GM12878 (cell line): ENCODE data around the gene PGA4. TPM values are rescaled to one million over a fixed set of nuclear protein-coding genes. Genes with fewer than 3 reads are reported as not detected.

ENCODE experiments used
- ATAC-seq: fragments of 200-7000 bp; cut with Tn5 transposase; 3 replicates; pipeline ENCODE4 v1.9.1; 2020; ENCODE audit warnings: mild to moderate bottlenecking, moderate library complexity
- BruUV-seq: library from RNA; stranded (reverse); fragments of 400-500 nt; replicated peaks from 2 replicates; lab custom pipeline; 2021; lab: Mats Ljungman, UMichigan
- CTCF ChIA-PET: fragments of 300-600 bp; sonication (Branson Sonifier 250); formaldehyde crosslinking; extraction: SDS; loops from one replicate; lab custom pipeline; 2021; ENCODE audit warnings: inconsistent platforms; lab: Yijun Ruan, JAX
- POLR2A ChIA-PET: fragments of 350-600 bp; formaldehyde crosslinking; extraction: SDS; loops from one replicate; lab custom pipeline; 2021; ENCODE audit warnings: inconsistent platforms; lab: Charles Lee
- RAD21 ChIA-PET: fragments of 300-600 bp; sonication (Branson Sonifier 250); formaldehyde crosslinking; loops from one replicate; lab custom pipeline; 2023; ENCODE audit warnings: antibody characterized with exemption; ENCODE audit not compliant: unreplicated experiment; lab: Charles Lee
- SMC1A ChIA-PET: fragments of 300-600 bp; sonication (Branson Sonifier 250); formaldehyde crosslinking; loops from one replicate; lab custom pipeline; 2023; ENCODE audit not compliant: unreplicated experiment, uncharacterized antibody; lab: Charles Lee
- DNase-seq: peaks from one replicate; pipeline ENCODE4 v3.0.0-alpha.2; 2011; ENCODE audit warnings: low read depth, low spot score
- FAIRE-seq: peaks from 3 replicates; lab custom pipeline; 2011; peaks lifted over from hg19 to GRCh38; lab: Jason Lieb, UNC
- H2AFZ ChIP-seq: 2 replicates; pipeline ENCODE4 v1.6.0; 2011; ENCODE audit warnings: low read depth, low read length, control low read depth; ENCODE audit not compliant: control insufficient read depth
- H3K27ac ChIP-seq: 2 replicates; pipeline ENCODE4 v1.5.1; 2011; ENCODE audit warnings: control low read depth; ENCODE audit not compliant: control insufficient read depth, insufficient read depth
- H3K27me3 ChIP-seq, 2 experiments: replicated peaks in 1 of 2; 2 replicates each; pipeline versions ENCODE4 v1.6.0 to v1.6.1; 2011; ENCODE audit warnings: low read length in 1 of 2; ENCODE audit not compliant: control insufficient read depth in 2 of 2, insufficient read depth in 2 of 2
- H3K36me3 ChIP-seq, 2 experiments: 2 replicates each; pipeline ENCODE4 v1.5.1; 2011; ENCODE audit warnings: low read length in 1 of 2; ENCODE audit not compliant: control insufficient read depth in 2 of 2, insufficient read depth in 2 of 2
- H3K4me1 ChIP-seq: 2 replicates; pipeline ENCODE4 v1.6.1; 2011; ENCODE audit warnings: mild to moderate bottlenecking, low read length, moderate library complexity, mixed read lengths; ENCODE audit not compliant: control insufficient read depth, insufficient read depth
- H3K4me2 ChIP-seq: 2 replicates; pipeline ENCODE4 v1.6.0; 2011; ENCODE audit warnings: control low read depth; ENCODE audit not compliant: control insufficient read depth, insufficient read depth
- H3K4me3 ChIP-seq: fragments of 200-600 bp; sonication (generic); 2 replicates; pipeline ENCODE4 v1.5.1; 2016
- H3K79me2 ChIP-seq: 2 replicates; pipeline ENCODE4 v1.6.0; 2011; ENCODE audit warnings: low read length; ENCODE audit not compliant: control insufficient read depth, insufficient read depth
- H3K9ac ChIP-seq: 2 replicates; pipeline ENCODE4 v1.8.0; 2011; ENCODE audit warnings: low read length, control low read depth, mixed read lengths; ENCODE audit not compliant: control insufficient read depth, insufficient read depth
- H3K9me3 ChIP-seq: replicated peaks from 3 replicates; pipeline ENCODE4 v1.5.1; 2011; ENCODE audit warnings: mild to moderate bottlenecking, low read length; ENCODE audit not compliant: control insufficient read depth, insufficient read depth
- H4K20me1 ChIP-seq: 2 replicates; pipeline ENCODE4 v1.6.0; 2011; ENCODE audit not compliant: control insufficient read depth, insufficient read depth
- ATF2 ChIP-seq: IDR thresholded peaks from 2 replicates; pipeline ENCODE4 v1.6.1; 2012; ENCODE audit warnings: low read length, inconsistent platforms
- BCL11A ChIP-seq: IDR thresholded peaks from 2 replicates; pipeline ENCODE4 v1.6.1; 2011; ENCODE audit warnings: low read depth, low read length
- BRCA1 ChIP-seq: IDR thresholded peaks from 2 replicates; pipeline ENCODE4 v1.6.1; 2011; ENCODE audit warnings: low read depth, low read length, improper control_type of control experiment
- CUX1 ChIP-seq: IDR thresholded peaks from 2 replicates; pipeline ENCODE4 v1.6.1; 2012; ENCODE audit warnings: improper control_type of control experiment, low read depth, low read length; ENCODE audit not compliant: insufficient replicate concordance
- GABPA ChIP-seq: IDR thresholded peaks from 2 replicates; pipeline ENCODE4 v1.6.1; 2014; ENCODE audit warnings: antibody characterized with exemption, low read depth, mild to moderate bottlenecking, inconsistent platforms
- GATAD2B ChIP-seq: fragments of 450-650 bp; conservative IDR thresholded peaks from 2 replicates; pipeline ENCODE4 v1.6.1; 2017; ENCODE audit warnings: low read depth, mild to moderate bottlenecking, moderate library complexity
- LARP7 ChIP-seq: fragments of 450-650 bp; IDR thresholded peaks from 2 replicates; pipeline ENCODE4 v1.6.1; 2017; ENCODE audit warnings: mild to moderate bottlenecking
- MTA3 ChIP-seq: IDR thresholded peaks from 2 replicates; pipeline ENCODE4 v1.6.1; 2012; ENCODE audit warnings: low read length, inconsistent platforms, borderline replicate concordance
- NFYA ChIP-seq: IDR thresholded peaks from 2 replicates; pipeline ENCODE4 v1.6.1; 2011; ENCODE audit warnings: low read depth, mild to moderate bottlenecking, low read length, improper control_type of control experiment, borderline replicate concordance
- PML ChIP-seq: IDR thresholded peaks from 2 replicates; pipeline ENCODE4 v1.6.1; 2012; ENCODE audit warnings: low read length, inconsistent platforms
- RB1 ChIP-seq: fragments of 450-650 bp; formaldehyde crosslinking; IDR thresholded peaks from 2 replicates; pipeline ENCODE4 v1.6.1; 2017; ENCODE audit warnings: mild to moderate bottlenecking, borderline replicate concordance
- RCOR1 ChIP-seq: conservative IDR thresholded peaks from 2 replicates; pipeline ENCODE4 v1.6.1; 2012; ENCODE audit warnings: low read depth, low read length, improper control_type of control experiment
- RELA ChIP-seq: fragments of 450-650 bp; IDR thresholded peaks from 2 replicates; pipeline ENCODE4 v1.8.0; 2014; ENCODE audit warnings: borderline replicate concordance; ENCODE audit not compliant: partially characterized antibody
- SIN3A ChIP-seq: IDR thresholded peaks from 2 replicates; pipeline ENCODE4 v1.6.1; 2012; ENCODE audit warnings: low read depth, low read length, improper control_type of control experiment
- ZBED1 ChIP-seq: IDR thresholded peaks from 2 replicates; pipeline ENCODE4 v1.6.1; 2016; ENCODE audit warnings: borderline replicate concordance
- WGBS: methylation state at CpG from one replicate; pipeline ENCODE4 v1.1.6; 2016; ENCODE audit warnings: low lambda C conversion rate; ENCODE audit not compliant: insufficient replicate concordance, insufficient coverage; ENCODE audit errors: missing lambda C conversion rate; 5-methylcytosine and 5-hydroxymethylcytosine counted together
- in situ Hi-C: fragments of 300-500 bp; cut with MboI; formaldehyde crosslinking; loops from 9 replicates; pipeline ENCODE4 v1.14.3; 2018; ENCODE audit warnings: mixed read lengths
- intact Hi-C: fragments of 100-400 bp; cut with micrococcal nuclease; formaldehyde crosslinking; loops from one replicate; pipeline ENCODE4 v1.14.2; 2022; ENCODE audit not compliant: unreplicated experiment
- polyA plus RNA-seq, 11 experiments: library from polyadenylated mRNA; depleted of rRNA in 4 of 11; unstranded in 6 of 11; stranded (reverse) in 5 of 11; fragments of >200 nt; fragmentation: Nextera tagmentation in 4 of 11; fragmentation: Illumina TruSeq in 1 of 11; extraction: Ambion mirVana in 4 of 11; extraction: Trizol in 1 of 11; gene quantifications; 1 replicate in 1 of 11; 2 replicates in 10 of 11; pipeline versions ENCODE4 v1.2.1 to v1.2.3, GENCODE V29; 2011 to 2016; ENCODE audit warnings: inconsistent platforms in 2 of 11, missing spikeins in 2 of 11, low read depth in 1 of 11
- total RNA-seq, 4 experiments: library from RNA; depleted of rRNA in 3 of 4; stranded (reverse); fragments of >200 nt in 3 of 4; fragmentation: Illumina TruSeq in 1 of 4; extraction: Trizol in 1 of 4; gene quantifications; 2 replicates each; pipeline versions ENCODE4 v1.2.1 to v1.2.3, GENCODE V29; 2013 to 2021
- TF ChIP-seq, protein P1 (sequence below): fragments of 450-650 bp; IDR thresholded peaks from 2 replicates; pipeline ENCODE4 v1.6.1; 2017; ENCODE audit warnings: low read depth, mild to moderate bottlenecking, moderate library complexity

Gene PGA4
- total and polyA plus RNA-seq, 10 of the 15 experiments (the other 5 are each of a cell fraction or from before 2014, with no cell fraction given): not detected

GRCh38 chr11:61172356-61172755 lies 49.8 kb upstream of the PGA4 start (continued):
- TF ChIP-seq GABPA (no peak), LARP7 (no peak), SIN3A (no peak), ZBED1 (no peak), MTA3 (no peak)
- TF ChIP-seq, protein P1, sequence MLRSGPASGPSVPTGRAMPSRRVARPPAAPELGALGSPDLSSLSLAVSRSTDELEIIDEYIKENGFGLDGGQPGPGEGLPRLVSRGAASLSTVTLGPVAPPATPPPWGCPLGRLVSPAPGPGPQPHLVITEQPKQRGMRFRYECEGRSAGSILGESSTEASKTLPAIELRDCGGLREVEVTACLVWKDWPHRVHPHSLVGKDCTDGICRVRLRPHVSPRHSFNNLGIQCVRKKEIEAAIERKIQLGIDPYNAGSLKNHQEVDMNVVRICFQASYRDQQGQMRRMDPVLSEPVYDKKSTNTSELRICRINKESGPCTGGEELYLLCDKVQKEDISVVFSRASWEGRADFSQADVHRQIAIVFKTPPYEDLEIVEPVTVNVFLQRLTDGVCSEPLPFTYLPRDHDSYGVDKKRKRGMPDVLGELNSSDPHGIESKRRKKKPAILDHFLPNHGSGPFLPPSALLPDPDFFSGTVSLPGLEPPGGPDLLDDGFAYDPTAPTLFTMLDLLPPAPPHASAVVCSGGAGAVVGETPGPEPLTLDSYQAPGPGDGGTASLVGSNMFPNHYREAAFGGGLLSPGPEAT: no peak
- TF ChIP-seq, all 136 proteins: peak for 0

- H3K27me3 ChIP-seq: no peaks in the 10 kb centered on the region; a peak in 1 of 4 replicates
- H3K27ac ChIP-seq: no peak overlapping the region
- DNase-seq (no peak), FAIRE-seq (no peak), ATAC-seq (no peak; the same call in 2 of the 3 replicates)
- RAD21 ChIA-PET: no interaction called here
- WGBS: 55% methylated on average over 3 of the region's 3 CpGs
- CTCF ChIA-PET: interaction anchor here (1.4 to 2.7 kb wide), 3 partner anchors 15 to 398 kb away, joined by 3 to 10 read pairs (median 3); no protein-coding TSS in a partner anchor
- no peak overlapping the region for H3K4me2 ChIP-seq
- SMC1A ChIA-PET: interaction anchor here (1.1 kb wide), 1 partner anchor 18 kb away, joined by 4 read pairs; no protein-coding TSS in a partner anchor
- in situ Hi-C loops (no loop called here), intact Hi-C loops (no loop called here)
- BruUV-seq: no TSS peak
- no peaks in the 10 kb centered on the region for H4K20me1 ChIP-seq
- POLR2A ChIA-PET: no interaction called here
- no peak overlapping the region for H3K4me3 ChIP-seq
- no peaks in the 10 kb centered on the region for H3K79me2 ChIP-seq
- no peaks in the 10 kb centered on the region for H3K36me3 ChIP-seq
- peaks cover 8% of the 10 kb centered on the region for H3K4me1 ChIP-seq
- H2AFZ ChIP-seq: no peak overlapping the region
- H3K9ac ChIP-seq: no peak overlapping the region
- H3K9me3 ChIP-seq: peaks cover 6% of the 10 kb centered on the region
- TF ChIP-seq ATF2: no peak
- TF ChIP-seq NFYA: no peak
- TF ChIP-seq GATAD2B: no peak
- no peak for TF ChIP-seq RELA
- TF ChIP-seq CUX1: no peak
- TF ChIP-seq BRCA1: no peak
- no peak for TF ChIP-seq BCL11A
- no peak for TF ChIP-seq RCOR1
- no peak for TF ChIP-seq RB1
- no peak for TF ChIP-seq MTA3
- TF ChIP-seq PML: no peak
Measured at GRCh38 chr11:61172888-61173287, 49.3 kb upstream of the PGA4 start.
